ENCODE data around the gene TEN1. TPM values are rescaled to one million over a fixed set of nuclear protein-coding genes. Genes with fewer than 3 reads are reported as not detected.

TEN1 gene
- total and polyA plus RNA-seq, 4 donors, result 12.0 to 30.0 (median 16.5) TPM

- Histone ChIP-seq H3K9ac (ENCODE audit: low read depth in 1 of 2, low read length in 2 of 2) (no peak overlapping the region), H3K4me3 (ENCODE audit: low read depth in 1 of 3, low read length in 3 of 3) (no peak overlapping the region), H3K36me3 (ENCODE audit: control insufficient read depth in 4 of 4, insufficient read depth in 3 of 4, low read depth in 1 of 4, low read length in 3 of 4) (no peaks in the 10 kb centered on the region), H3K9me3 (ENCODE audit: control insufficient read depth in 4 of 4, low read length in 3 of 4) (no peaks in the 10 kb centered on the region), H3K27me3 (ENCODE audit: control insufficient read depth in 4 of 4, insufficient read depth in 4 of 4, low read length in 3 of 4) (no peaks in the 10 kb centered on the region), H3K27ac (ENCODE audit: low read depth in 1 of 2, low read length in 2 of 2) (no peak overlapping the region), H3K4me1 (ENCODE audit: control insufficient read depth in 4 of 4, insufficient read depth in 4 of 4, low read length in 3 of 4) (peaks cover 0 to 3% (median 1%) of the 10 kb centered on the region in 4 donors)
- no peak for TF ChIP-seq TAF1 (conservative IDR thresholded peaks at IDR 0.05)
- no peak for TF ChIP-seq SP1 (IDR thresholded peaks at IDR 0.05)
- no peak for TF ChIP-seq JUND (IDR thresholded peaks at IDR 0.05)
- TF ChIP-seq, protein P1, sequence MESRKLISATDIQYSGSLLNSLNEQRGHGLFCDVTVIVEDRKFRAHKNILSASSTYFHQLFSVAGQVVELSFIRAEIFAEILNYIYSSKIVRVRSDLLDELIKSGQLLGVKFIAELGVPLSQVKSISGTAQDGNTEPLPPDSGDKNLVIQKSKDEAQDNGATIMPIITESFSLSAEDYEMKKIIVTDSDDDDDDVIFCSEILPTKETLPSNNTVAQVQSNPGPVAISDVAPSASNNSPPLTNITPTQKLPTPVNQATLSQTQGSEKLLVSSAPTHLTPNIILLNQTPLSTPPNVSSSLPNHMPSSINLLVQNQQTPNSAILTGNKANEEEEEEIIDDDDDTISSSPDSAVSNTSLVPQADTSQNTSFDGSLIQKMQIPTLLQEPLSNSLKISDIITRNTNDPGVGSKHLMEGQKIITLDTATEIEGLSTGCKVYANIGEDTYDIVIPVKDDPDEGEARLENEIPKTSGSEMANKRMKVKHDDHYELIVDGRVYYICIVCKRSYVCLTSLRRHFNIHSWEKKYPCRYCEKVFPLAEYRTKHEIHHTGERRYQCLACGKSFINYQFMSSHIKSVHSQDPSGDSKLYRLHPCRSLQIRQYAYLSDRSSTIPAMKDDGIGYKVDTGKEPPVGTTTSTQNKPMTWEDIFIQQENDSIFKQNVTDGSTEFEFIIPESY (IDR thresholded peaks at IDR 0.05), result no peak
- TF ChIP-seq FOXA1 (IDR thresholded peaks at IDR 0.05), result no peak
- no peak for TF ChIP-seq HNF4G (IDR thresholded peaks at IDR 0.05)
- no peak for TF ChIP-seq RXRA (IDR thresholded peaks at IDR 0.05)
- no peak for TF ChIP-seq ATF3 (IDR thresholded peaks at IDR 0.05)
- TF ChIP-seq CTCF (IDR thresholded peaks at IDR 0.05; ENCODE audit: low read depth, low read length, missing input control), result no peak
- no peak for TF ChIP-seq NR2F2 (IDR thresholded peaks at IDR 0.05)
- TF ChIP-seq, protein P2, sequence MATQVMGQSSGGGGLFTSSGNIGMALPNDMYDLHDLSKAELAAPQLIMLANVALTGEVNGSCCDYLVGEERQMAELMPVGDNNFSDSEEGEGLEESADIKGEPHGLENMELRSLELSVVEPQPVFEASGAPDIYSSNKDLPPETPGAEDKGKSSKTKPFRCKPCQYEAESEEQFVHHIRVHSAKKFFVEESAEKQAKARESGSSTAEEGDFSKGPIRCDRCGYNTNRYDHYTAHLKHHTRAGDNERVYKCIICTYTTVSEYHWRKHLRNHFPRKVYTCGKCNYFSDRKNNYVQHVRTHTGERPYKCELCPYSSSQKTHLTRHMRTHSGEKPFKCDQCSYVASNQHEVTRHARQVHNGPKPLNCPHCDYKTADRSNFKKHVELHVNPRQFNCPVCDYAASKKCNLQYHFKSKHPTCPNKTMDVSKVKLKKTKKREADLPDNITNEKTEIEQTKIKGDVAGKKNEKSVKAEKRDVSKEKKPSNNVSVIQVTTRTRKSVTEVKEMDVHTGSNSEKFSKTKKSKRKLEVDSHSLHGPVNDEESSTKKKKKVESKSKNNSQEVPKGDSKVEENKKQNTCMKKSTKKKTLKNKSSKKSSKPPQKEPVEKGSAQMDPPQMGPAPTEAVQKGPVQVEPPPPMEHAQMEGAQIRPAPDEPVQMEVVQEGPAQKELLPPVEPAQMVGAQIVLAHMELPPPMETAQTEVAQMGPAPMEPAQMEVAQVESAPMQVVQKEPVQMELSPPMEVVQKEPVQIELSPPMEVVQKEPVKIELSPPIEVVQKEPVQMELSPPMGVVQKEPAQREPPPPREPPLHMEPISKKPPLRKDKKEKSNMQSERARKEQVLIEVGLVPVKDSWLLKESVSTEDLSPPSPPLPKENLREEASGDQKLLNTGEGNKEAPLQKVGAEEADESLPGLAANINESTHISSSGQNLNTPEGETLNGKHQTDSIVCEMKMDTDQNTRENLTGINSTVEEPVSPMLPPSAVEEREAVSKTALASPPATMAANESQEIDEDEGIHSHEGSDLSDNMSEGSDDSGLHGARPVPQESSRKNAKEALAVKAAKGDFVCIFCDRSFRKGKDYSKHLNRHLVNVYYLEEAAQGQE (IDR thresholded peaks at IDR 0.05), result no peak
- no peak for TF ChIP-seq HNF4A (conservative IDR thresholded peaks at IDR 0.05)
- no peak for TF ChIP-seq FOXA2 (IDR thresholded peaks at IDR 0.05)
- TF ChIP-seq MAX (IDR thresholded peaks at IDR 0.05), result no peak
- TF ChIP-seq YY1 (IDR thresholded peaks at IDR 0.05), result no peak
- TF ChIP-seq EGR1 (IDR thresholded peaks at IDR 0.05; ENCODE audit: low read depth in 2 of 2), result no peak
- TF ChIP-seq GABPA (IDR thresholded peaks at IDR 0.05 in 1 of 2, conservative IDR thresholded peaks at IDR 0.05 in 1 of 2), result no peak
- 83% methylated on average over 20 of the region's 20 CpGs for WGBS
- no peak for DNase-seq (ENCODE audit: low spot score)
Observed at GRCh38 chr17:76032073-76032779, 53.2 kb downstream of the TEN1 start.

All from liver (tissue), 9 donors.